Endothelial cell of umbilical vein (primary cell): Measurements from ENCODE around the gene GDF11. TPM values are rescaled to one million over a fixed set of nuclear protein-coding genes. Genes with fewer than 3 reads are reported as not detected.

Source experiments
- BruUV-seq: library from RNA; stranded (reverse); fragments of 400-500 nt; replicated peaks from 2 replicates; lab custom pipeline; 2021; lab: Mats Ljungman, UMichigan
- CTCF ChIA-PET: fragments of 300-600, 350-600 bp; sonication (Branson Sonifier 250); formaldehyde crosslinking; loops from one replicate; lab custom pipeline; 2021; ENCODE audit warnings: antibody characterized with exemption, inconsistent platforms; lab: Charles Lee
- POLR2A ChIA-PET: fragments of 300-600, 350-600 bp; sonication (Branson Sonifier 250); formaldehyde crosslinking; loops from one replicate; lab custom pipeline; 2021; ENCODE audit warnings: antibody characterized with exemption, inconsistent platforms; lab: Charles Lee
- DNase-seq: peaks from one replicate; pipeline ENCODE4 v3.0.0-alpha.2; 2011; ENCODE audit warnings: low read depth, low spot score
- FAIRE-seq: peaks from 2 replicates; lab custom pipeline; 2011; peaks lifted over from hg19 to GRCh38; lab: Jason Lieb, UNC
- H2AFZ ChIP-seq: 2 replicates; pipeline ENCODE4 v1.6.0; 2012; ENCODE audit warnings: low read depth, low read length, control low read depth, inconsistent platforms
- H3K27ac ChIP-seq: 2 replicates; pipeline ENCODE4 v1.5.1; 2011; ENCODE audit warnings: low read depth, mild to moderate bottlenecking, control low read depth, low read length, moderate library complexity; ENCODE audit not compliant: insufficient read depth
- H3K27me3 ChIP-seq, 2 experiments: 2 replicates each; pipeline versions ENCODE4 v1.6.0 to v1.6.1; 2011; ENCODE audit warnings: low read length in 2 of 2, mixed read lengths in 1 of 2; ENCODE audit not compliant: control insufficient read depth in 2 of 2, insufficient read depth in 2 of 2
- H3K36me3 ChIP-seq, 2 experiments: 2 replicates in 1 of 2; 3 replicates in 1 of 2; pipeline ENCODE4 v1.5.1; 2011; ENCODE audit warnings: low read length in 2 of 2, mild to moderate bottlenecking in 1 of 2, moderate library complexity in 1 of 2; ENCODE audit not compliant: control insufficient read depth in 2 of 2, insufficient read depth in 2 of 2; ENCODE audit errors: extremely low read depth in 1 of 2
- H3K4me1 ChIP-seq: 3 replicates; pipeline ENCODE4 v1.5.1; 2011; ENCODE audit warnings: mild to moderate bottlenecking, low read length; ENCODE audit not compliant: control insufficient read depth, insufficient read depth; ENCODE audit errors: extremely low read depth
- H3K4me2 ChIP-seq: 2 replicates; pipeline ENCODE4 v1.6.1; 2011; ENCODE audit warnings: low read length, control low read depth, mixed read lengths; ENCODE audit not compliant: insufficient read depth
- H3K4me3 ChIP-seq, 3 experiments: fragments of 200-600 bp in 1 of 3; sonication (generic), shearing (Covaris generic) in 1 of 3; replicated peaks in 1 of 3; 2 replicates each; pipeline ENCODE4 v1.5.1; 2011 to 2016; ENCODE audit warnings: control low read depth in 3 of 3, low read length in 3 of 3, mild to moderate bottlenecking in 2 of 3, inconsistent platforms in 1 of 3, low read depth in 1 of 3, moderate library complexity in 1 of 3; ENCODE audit not compliant: insufficient read depth in 1 of 3
- H3K79me2 ChIP-seq: 2 replicates; pipeline ENCODE4 v1.6.0; 2012; ENCODE audit warnings: low read length, inconsistent platforms; ENCODE audit not compliant: control insufficient read depth, insufficient read depth
- H3K9ac ChIP-seq: replicated peaks from 2 replicates; pipeline ENCODE3; 2011; ENCODE audit warnings: low read length, control low read depth; ENCODE audit not compliant: insufficient read depth; ENCODE audit errors: extremely low read depth
- H3K9me1 ChIP-seq: replicated peaks from 3 replicates; pipeline ENCODE4 v1.6.0; 2011; ENCODE audit warnings: mild to moderate bottlenecking, low read length; ENCODE audit not compliant: control insufficient read depth, insufficient read depth; ENCODE audit errors: extremely low read depth
- H3K9me3 ChIP-seq: replicated peaks from 2 replicates; pipeline ENCODE4 v1.5.1; 2012; ENCODE audit warnings: low read length, inconsistent platforms; ENCODE audit not compliant: control insufficient read depth, insufficient read depth
- H4K20me1 ChIP-seq: replicated peaks from 2 replicates; pipeline ENCODE3; 2011; ENCODE audit warnings: mild to moderate bottlenecking, low read length; ENCODE audit not compliant: control insufficient read depth, insufficient read depth; ENCODE audit errors: extremely low read depth
- CTCF ChIP-seq, 2 donors: IDR thresholded peaks; 1 replicate in 1 of 2; 2 replicates in 1 of 2; pipeline ENCODE4 v1.5.1; 2011; ENCODE audit warnings: low read length in 2 of 2, mild to moderate bottlenecking in 2 of 2, moderate library complexity in 2 of 2, control low read depth in 1 of 2, inconsistent platforms in 1 of 2, low read depth in 1 of 2; ENCODE audit not compliant: insufficient read depth in 1 of 2; ENCODE audit errors: extremely low read depth in 1 of 2
- EZH2 ChIP-seq: IDR thresholded peaks from 2 replicates; pipeline ENCODE4 v1.6.1; 2012; ENCODE audit warnings: borderline replicate concordance, low read depth, mild to moderate bottlenecking, moderate library complexity, low read length, inconsistent platforms; ENCODE audit not compliant: severe bottlenecking
- FOS ChIP-seq: IDR thresholded peaks from 2 replicates; pipeline ENCODE4 v1.6.1; 2011; ENCODE audit warnings: mild to moderate bottlenecking, low read length, moderate library complexity, borderline replicate concordance; ENCODE audit not compliant: insufficient read depth
- GATA2 ChIP-seq: IDR thresholded peaks from 2 replicates; pipeline ENCODE4 v1.7.0; 2011; ENCODE audit warnings: low read depth, mild to moderate bottlenecking, moderate library complexity, mixed read lengths, low read length; ENCODE audit not compliant: insufficient read length, insufficient read depth
- JUN ChIP-seq: IDR thresholded peaks from 2 replicates; pipeline ENCODE4 v1.6.1; 2011; ENCODE audit warnings: borderline replicate concordance, low read depth; ENCODE audit not compliant: insufficient read length, insufficient read depth
- MAX ChIP-seq: IDR thresholded peaks from 2 replicates; pipeline ENCODE4 v1.6.1; 2011; ENCODE audit not compliant: insufficient read depth, insufficient read length
- MYC ChIP-seq: IDR thresholded peaks from one replicate; pipeline ENCODE4 v1.6.1; 2011; ENCODE audit warnings: mild to moderate bottlenecking, low read depth, low read length
- POLR2A ChIP-seq: IDR thresholded peaks from 2 replicates; pipeline ENCODE4 v1.6.1; 2012; ENCODE audit warnings: low read depth, mild to moderate bottlenecking, control low read depth, low read length
- POLR2AphosphoS5 ChIP-seq: IDR thresholded peaks from 2 replicates; pipeline ENCODE4 v1.6.1; 2012; ENCODE audit warnings: low read depth, mild to moderate bottlenecking, control low read depth, low read length, moderate library complexity; ENCODE audit not compliant: insufficient read depth
- dilution Hi-C: fragments of 300-500 bp; cut with MboI; formaldehyde crosslinking; loops from one replicate; pipeline ENCODE4 v1.15.0; 2019; ENCODE audit warnings: low sequenced_read_pairs; ENCODE audit not compliant: extremely low pct_ligation_motif_present
- intact Hi-C: fragments of 100-400 bp; cut with micrococcal nuclease; formaldehyde crosslinking; loops from one replicate; pipeline ENCODE4 v1.10.0; 2022
- polyA plus RNA-seq, 4 experiments: library from polyadenylated mRNA; depleted of rRNA in 3 of 4; stranded (reverse) in 3 of 4; unstranded in 1 of 4; fragments of >200 nt; gene quantifications; 2 replicates each; pipeline versions ENCODE4 v1.2.1 to v1.2.3, GENCODE V29; 2011 to 2012; ENCODE audit warnings: missing spikeins in 1 of 4
- total RNA-seq: library from RNA; stranded (reverse); gene quantifications from 2 replicates; pipeline ENCODE4 v1.2.3, GENCODE V29; 2021

GDF11 gene
- total and polyA plus RNA-seq, 2 donors (not counting 3 experiments of a cell fraction or from before 2014, with no cell fraction given), result 10.0 to 18.7 TPM

DNA sequence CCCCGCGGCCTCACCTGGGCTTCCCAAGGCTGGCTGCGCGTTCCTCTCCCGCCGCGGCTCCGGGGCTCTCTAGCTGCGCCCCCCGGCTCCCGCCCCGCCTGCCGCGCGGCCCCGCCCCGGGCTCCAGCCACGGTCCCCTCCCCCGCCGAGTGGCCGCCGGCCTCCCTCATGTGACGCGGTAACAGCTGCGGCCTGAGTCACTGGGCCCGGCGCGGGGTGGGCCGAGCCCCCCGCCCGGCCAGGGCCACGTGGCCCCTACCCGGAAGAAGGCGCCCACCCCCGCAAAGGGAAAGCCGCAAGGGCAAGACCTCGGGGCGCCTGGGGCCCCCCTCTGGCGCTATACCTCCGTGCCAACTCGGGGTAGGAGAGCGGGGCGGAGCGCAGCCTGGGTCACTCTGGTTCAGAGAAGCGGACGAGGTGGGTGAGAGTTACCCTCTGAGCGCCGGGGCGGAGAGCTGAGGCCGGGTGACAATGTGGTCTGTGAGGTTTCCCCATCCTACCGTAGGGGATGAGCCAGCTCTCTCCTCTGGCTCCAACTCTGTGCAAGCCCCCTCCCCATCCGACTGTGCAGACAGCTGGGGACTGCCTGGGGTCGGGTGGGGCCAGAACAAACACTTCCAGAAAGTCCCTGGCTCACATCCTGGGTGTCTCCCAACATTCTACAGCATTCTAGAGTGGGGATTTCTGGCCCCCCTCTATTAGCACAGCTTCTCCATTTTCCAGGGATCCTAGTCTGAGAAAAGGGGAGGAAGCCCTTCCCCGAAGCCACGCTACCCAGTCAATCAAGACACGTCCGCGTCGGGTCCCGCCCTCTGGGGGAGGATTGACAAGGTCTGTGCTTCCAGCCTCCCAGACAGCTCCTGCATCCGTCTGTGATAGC is 13.7 kb upstream of the GDF11 start, which contains the start of gene CD63:
Gene CD63, minus strand, starts transcription at position 71 of the 880 bp plus-strand sequence. CDS start 668 bp downstream, outside the sequence.
- Histone ChIP-seq H3K36me3 (peaks cover 7 to 21% of the 10 kb centered on the region in 2 experiments), H3K79me2 (peaks cover 30% of the 10 kb centered on the region), H3K9me3 (no peaks in the 10 kb centered on the region), H3K4me1 (peaks cover 19% of the 10 kb centered on the region), H3K9ac (peak within 1 kb of the TSS; percentile 94), H3K4me2 (peak within 1 kb of the TSS; percentile 82), H2AFZ (peak within 1 kb of the TSS; percentile 45), H3K27ac (peak within 1 kb of the TSS; percentile 96), H4K20me1 (no peaks in the 10 kb centered on the region), H3K27me3 (no peaks in the 10 kb centered on the region), H3K4me3 (peak within 1 kb of the TSS; percentile 71 to 89 (median 76)), H3K9me1 (no peaks in the 10 kb centered on the region)
- intact Hi-C loops, result loop anchor here (1.0 kb wide), 1 partner anchor 8 kb away; no protein-coding TSS in a partner anchor
- no peak for TF ChIP-seq JUN
- TF ChIP-seq EZH2, result no peak
- peak; percentile 77 for TF ChIP-seq FOS
- no peak for TF ChIP-seq GATA2
- peak; percentile 41 for TF ChIP-seq POLR2A
- TF ChIP-seq MYC, result peak; percentile 85
- TF ChIP-seq MAX, result peak; percentile 84
- peak; percentile 85 for TF ChIP-seq POLR2AphosphoS5
- TF ChIP-seq CTCF (IDR thresholded peaks at IDR 0.05; ENCODE audit: extremely low read depth in 1 of 2, insufficient read depth in 1 of 2, low read depth in 1 of 2, low read length in 2 of 2), result no peak
- BruUV-seq, result TSS peak; percentile 17
- POLR2A ChIA-PET, result interaction anchor here (0.5 to 1.8 kb wide), 7 partner anchors 9 to 1224 kb away, joined by 3 to 6 read pairs (median 3); partner anchors contain the start of genes ORMDL2, RAB5B and SARNP
- peak; percentile 88 for DNase-seq
- CTCF ChIA-PET, result interaction anchor here (0.7 to 3.0 kb wide), 9 partner anchors 9 to 460 kb away, joined by 3 to 51 read pairs (median 5); partner anchors contain the start of genes BLOC1S1, RDH5 and SMARCC2
- FAIRE-seq, result peak; percentile 99
- dilution Hi-C loops, result no loop called here
